ENCODE data around the gene ANKS3. TPM values are rescaled to one million over a fixed set of nuclear protein-coding genes. Genes with fewer than 3 reads are reported as not detected.

ANKS3 gene
- total and polyA plus RNA-seq, 8 donors, result 8.7 to 69.1 (median 12.6) TPM

DNA sequence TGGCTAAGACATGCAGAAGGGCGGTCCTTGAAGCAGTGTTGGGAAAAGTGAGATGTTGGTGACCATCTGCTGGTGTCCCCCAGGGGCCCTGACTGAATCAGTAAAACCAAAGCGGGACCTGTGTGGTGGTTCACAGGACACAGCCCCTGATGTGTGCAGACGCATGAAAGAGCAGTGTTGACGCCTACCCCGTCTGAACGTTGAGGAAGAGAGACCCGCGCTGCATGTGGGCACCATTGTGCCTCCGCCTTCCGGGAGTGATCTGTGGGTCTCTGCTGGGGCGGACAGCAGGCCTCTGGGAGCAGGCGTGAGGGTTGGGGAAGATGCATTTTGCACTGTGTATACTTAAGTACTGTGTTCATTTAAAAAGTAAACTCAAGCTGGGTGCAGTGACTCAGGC, 77.8 kb downstream of the ANKS3 start:
- intact Hi-C loops (cut with DNase I), result no loop called here
- peaks cover 24 to 26% (median 24%) of the 10 kb centered on the region in 3 donors for H3K4me1 ChIP-seq
- no peak overlapping the region for H3K4me3 ChIP-seq
- H3K9me3 ChIP-seq, result no peaks in the 10 kb centered on the region
- H3K27me3 ChIP-seq, result no peaks in the 10 kb centered on the region
- TF ChIP-seq, protein P1, sequence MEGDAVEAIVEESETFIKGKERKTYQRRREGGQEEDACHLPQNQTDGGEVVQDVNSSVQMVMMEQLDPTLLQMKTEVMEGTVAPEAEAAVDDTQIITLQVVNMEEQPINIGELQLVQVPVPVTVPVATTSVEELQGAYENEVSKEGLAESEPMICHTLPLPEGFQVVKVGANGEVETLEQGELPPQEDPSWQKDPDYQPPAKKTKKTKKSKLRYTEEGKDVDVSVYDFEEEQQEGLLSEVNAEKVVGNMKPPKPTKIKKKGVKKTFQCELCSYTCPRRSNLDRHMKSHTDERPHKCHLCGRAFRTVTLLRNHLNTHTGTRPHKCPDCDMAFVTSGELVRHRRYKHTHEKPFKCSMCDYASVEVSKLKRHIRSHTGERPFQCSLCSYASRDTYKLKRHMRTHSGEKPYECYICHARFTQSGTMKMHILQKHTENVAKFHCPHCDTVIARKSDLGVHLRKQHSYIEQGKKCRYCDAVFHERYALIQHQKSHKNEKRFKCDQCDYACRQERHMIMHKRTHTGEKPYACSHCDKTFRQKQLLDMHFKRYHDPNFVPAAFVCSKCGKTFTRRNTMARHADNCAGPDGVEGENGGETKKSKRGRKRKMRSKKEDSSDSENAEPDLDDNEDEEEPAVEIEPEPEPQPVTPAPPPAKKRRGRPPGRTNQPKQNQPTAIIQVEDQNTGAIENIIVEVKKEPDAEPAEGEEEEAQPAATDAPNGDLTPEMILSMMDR (IDR thresholded peaks at IDR 0.05), result no peak
- no peak overlapping the region for H3K27ac ChIP-seq
- ATAC-seq (no peak), DNase-seq (no peak), FAIRE-seq (no peak)
- peaks cover 0 to 44% (median 5%) of the 10 kb centered on the region in 3 donors for H3K36me3 ChIP-seq
- WGBS, 2 donors, result 93 to 95% methylated on average over 12 of the region's 12 CpGs

DNA sequence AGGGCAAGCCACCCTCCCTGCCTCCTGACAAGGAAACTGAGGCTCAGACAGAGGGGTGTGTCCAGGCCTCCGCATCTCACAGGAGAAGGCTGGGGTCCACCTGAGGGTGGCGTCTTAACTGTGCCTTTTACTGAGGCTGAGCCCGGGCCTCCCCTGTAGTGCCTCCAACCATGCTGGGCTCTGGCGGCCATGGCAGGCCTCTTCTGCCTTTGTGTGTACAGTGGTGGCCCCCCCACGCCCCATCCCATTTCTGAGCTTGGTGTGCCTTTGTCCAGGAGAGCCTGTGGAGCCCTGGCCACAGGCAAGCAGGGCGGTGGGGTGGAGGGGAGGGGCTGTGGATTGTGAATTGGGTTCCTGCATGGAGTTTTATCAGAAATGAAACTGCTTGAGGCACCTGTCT, 78.3 kb downstream of the ANKS3 start:
- Histone ChIP-seq H3K36me3 (peaks cover 0 to 44% (median 5%) of the 10 kb centered on the region in 3 donors), H3K27me3 (no peaks in the 10 kb centered on the region), H3K4me3 (no peak overlapping the region), H3K4me1 (peaks cover 24 to 26% (median 24%) of the 10 kb centered on the region in 3 donors), H3K27ac (peak overlapping the region in 1 of 4 donors; percentile 79), H3K9me3 (no peaks in the 10 kb centered on the region)
- 91 to 100% methylated on average over 6 of the region's 6 CpGs for WGBS, 2 donors
- DNase-seq (no peak), FAIRE-seq (no peak), ATAC-seq (no peak)
- TF ChIP-seq, protein P1 (IDR thresholded peaks at IDR 0.05), result no peak
- intact Hi-C loops (cut with DNase I), result no loop called here

GRCh38 chr16:4654964-4655590, 79.0 kb downstream of the ANKS3 start:
- Histone ChIP-seq H3K9me3 (no peaks in the 10 kb centered on the region), H3K27ac (peak overlapping the region; percentile 66 to 79 (median 76)), H3K4me3 (no peak overlapping the region), H3K27me3 (no peaks in the 10 kb centered on the region), H3K36me3 (peaks cover 0 to 44% (median 5%) of the 10 kb centered on the region in 3 donors), H3K4me1 (peaks cover 24 to 26% (median 24%) of the 10 kb centered on the region in 3 donors)
- FAIRE-seq (no peak), ATAC-seq (no peak), DNase-seq (no peak)
- WGBS, 2 donors, result 76 to 77% methylated on average over 12 of the region's 12 CpGs
- TF ChIP-seq, protein P1 (IDR thresholded peaks at IDR 0.05), result no peak
- intact Hi-C loops (cut with DNase I), result no loop called here

- H3K4me1 ChIP-seq, result peaks cover 24 to 26% (median 24%) of the 10 kb centered on the region in 3 donors
- DNase-seq, result peak; percentile 83 to 92 (median 86)
- no peaks in the 10 kb centered on the region for H3K27me3 ChIP-seq
- intact Hi-C loops (cut with DNase I), result no loop called here
- ATAC-seq, result peak; percentile 75 to 83 (median 81)
- H3K36me3 ChIP-seq, result peaks cover 0 to 39% (median 0%) of the 10 kb centered on the region in 3 donors
- TF ChIP-seq, protein P1 (IDR thresholded peaks at IDR 0.05), result no peak
- no peaks in the 10 kb centered on the region for H3K9me3 ChIP-seq
- H3K27ac ChIP-seq, result peak overlapping the region; percentile 66 to 79 (median 76)
- 33 to 39% methylated on average over 16 of the region's 16 CpGs for WGBS, 2 donors
- H3K4me3 ChIP-seq, result no peak overlapping the region
- no peak for FAIRE-seq
These were observed 79.8 kb downstream of the ANKS3 start for GRCh38 chr16:4654011-4654963.
